ENCODE results near the gene ABCA1.

Gene ABCA1

DNA sequence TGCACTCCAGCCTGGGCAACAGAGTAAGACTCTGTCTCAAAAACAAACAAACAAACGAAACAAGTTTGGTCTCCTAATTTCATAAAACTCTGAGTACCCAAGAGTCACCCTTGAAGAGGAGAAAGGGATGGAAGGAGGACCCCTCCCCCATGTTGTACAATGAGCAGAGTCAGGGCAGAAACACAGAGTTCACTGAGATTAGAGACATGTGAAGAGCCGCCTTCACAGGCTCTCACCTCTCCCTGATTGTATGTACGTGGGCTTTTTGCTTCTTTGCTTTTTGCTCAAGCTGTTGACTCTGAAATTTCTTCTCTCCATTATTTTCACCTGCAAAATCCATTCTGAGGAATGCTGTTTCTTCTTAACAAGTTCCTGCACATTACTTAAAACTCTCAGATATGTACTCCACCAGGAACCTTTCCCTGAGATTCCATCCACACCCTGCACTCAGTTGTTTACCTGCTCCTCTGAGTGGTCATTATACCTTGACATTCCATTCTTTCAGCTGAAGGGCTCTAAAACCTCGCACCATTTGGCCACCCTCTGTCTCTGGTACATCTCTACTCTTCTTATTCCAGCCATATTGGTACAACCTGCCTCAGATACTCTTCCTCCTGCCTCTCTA, 44.4 kb upstream of the ABCA1 start:
- TF ChIP-seq, protein P1, sequence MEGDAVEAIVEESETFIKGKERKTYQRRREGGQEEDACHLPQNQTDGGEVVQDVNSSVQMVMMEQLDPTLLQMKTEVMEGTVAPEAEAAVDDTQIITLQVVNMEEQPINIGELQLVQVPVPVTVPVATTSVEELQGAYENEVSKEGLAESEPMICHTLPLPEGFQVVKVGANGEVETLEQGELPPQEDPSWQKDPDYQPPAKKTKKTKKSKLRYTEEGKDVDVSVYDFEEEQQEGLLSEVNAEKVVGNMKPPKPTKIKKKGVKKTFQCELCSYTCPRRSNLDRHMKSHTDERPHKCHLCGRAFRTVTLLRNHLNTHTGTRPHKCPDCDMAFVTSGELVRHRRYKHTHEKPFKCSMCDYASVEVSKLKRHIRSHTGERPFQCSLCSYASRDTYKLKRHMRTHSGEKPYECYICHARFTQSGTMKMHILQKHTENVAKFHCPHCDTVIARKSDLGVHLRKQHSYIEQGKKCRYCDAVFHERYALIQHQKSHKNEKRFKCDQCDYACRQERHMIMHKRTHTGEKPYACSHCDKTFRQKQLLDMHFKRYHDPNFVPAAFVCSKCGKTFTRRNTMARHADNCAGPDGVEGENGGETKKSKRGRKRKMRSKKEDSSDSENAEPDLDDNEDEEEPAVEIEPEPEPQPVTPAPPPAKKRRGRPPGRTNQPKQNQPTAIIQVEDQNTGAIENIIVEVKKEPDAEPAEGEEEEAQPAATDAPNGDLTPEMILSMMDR (IDR thresholded peaks at IDR 0.05; ENCODE audit: low read depth, low read length): no peak
- Histone ChIP-seq H3K9me3 (ENCODE audit: severe bottlenecking) (no peaks in the 10 kb centered on the region), H3K27ac (no peak overlapping the region), H3K36me3 (no peaks in the 10 kb centered on the region), H3K27me3 (ENCODE audit: insufficient read depth, low read depth, severe bottlenecking) (no peaks in the 10 kb centered on the region), H3K4me3 (ENCODE audit: low read depth, low read length) (no peak overlapping the region)
- DNase-seq: no peak

DNA sequence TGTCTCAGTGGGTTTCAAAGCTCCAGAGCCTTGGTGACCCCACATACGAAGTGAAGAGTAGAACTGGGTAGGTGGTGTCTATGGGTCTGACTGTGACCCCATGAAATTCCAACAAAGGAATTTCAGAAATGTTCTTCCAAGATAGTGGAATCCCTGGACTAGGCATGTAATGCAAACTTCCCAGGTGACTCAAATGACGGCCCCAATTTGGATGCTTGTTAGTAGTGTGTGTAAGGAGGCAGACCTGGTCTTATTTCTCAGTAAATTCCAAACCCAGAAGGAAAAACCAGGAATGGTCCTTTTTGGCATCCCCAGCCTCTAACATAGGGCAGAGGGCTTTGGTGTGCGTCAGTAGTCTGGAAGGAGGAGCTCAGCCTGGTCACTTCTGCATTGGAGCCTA, 43.6 kb upstream of the ABCA1 start:
- H3K27me3 ChIP-seq (ENCODE audit: insufficient read depth, low read depth, severe bottlenecking): no peaks in the 10 kb centered on the region
- H3K27ac ChIP-seq: no peak overlapping the region
- no peaks in the 10 kb centered on the region for H3K36me3 ChIP-seq
- TF ChIP-seq, protein P1 (IDR thresholded peaks at IDR 0.05; ENCODE audit: low read depth, low read length): no peak
- no peaks in the 10 kb centered on the region for H3K9me3 ChIP-seq (ENCODE audit: severe bottlenecking)
- no peak for DNase-seq
- H3K4me3 ChIP-seq (ENCODE audit: low read depth, low read length): no peak overlapping the region

DNA sequence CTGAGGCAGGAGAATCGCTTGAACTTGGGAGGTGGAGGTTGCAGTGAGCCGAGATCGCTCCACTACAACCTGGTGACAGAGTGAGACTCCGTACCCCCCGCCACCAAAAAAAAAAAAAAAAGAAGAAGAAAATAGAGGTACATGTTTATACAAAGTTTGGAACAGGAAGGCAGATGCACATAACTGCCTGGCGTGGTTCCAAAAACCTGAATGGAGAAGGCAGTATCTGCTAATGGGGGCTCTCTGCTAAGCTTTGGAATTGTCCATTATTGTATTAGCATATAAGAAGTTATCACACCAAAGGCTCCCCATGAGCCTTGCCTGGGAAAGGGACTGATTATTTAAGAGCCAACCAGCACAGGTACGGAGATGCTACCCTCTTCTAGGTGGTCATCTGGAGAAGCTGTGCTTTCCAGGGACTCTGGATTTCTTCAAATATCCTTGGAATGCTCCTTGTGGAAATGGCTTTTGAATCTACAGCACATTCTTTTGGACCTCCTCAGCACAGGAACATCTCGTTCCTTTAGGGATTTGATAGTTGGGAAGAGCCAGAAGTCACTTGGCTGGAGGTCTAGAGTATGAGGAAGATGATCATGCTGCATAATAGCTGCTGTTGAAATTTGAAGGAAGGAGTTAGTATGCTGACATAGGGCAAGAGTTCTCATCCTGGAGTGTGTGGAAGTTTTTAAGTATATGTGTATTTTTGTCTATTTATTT, 42.5 kb upstream of the ABCA1 start:
- H3K4me3 ChIP-seq (ENCODE audit: low read depth, low read length): no peak overlapping the region
- no peak for DNase-seq
- no peaks in the 10 kb centered on the region for H3K27me3 ChIP-seq (ENCODE audit: insufficient read depth, low read depth, severe bottlenecking)
- no peaks in the 10 kb centered on the region for H3K9me3 ChIP-seq (ENCODE audit: severe bottlenecking)
- no peak overlapping the region for H3K27ac ChIP-seq
- no peaks in the 10 kb centered on the region for H3K36me3 ChIP-seq
- TF ChIP-seq, protein P1 (IDR thresholded peaks at IDR 0.05; ENCODE audit: low read depth, low read length): no peak

DNA sequence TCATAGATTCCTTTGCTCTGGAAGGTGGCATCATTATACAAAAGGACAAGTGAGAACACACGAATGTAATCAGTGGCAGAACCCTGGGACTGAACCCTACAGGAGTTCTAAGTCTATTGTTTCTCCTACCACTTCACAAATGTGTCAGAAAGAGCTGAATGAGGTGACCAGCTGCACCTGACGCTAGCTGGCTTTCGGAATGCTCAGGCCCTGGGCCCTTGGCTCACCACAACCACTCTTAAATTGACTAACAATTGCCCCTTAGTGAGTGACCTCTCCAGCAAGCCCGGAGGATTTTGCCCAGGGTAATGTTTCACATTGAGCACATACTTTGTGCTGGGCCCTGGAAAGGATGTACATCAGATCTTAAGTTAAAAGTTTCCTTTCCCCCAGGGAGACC, 41.2 kb upstream of the ABCA1 start:
- no peak for DNase-seq
- Histone ChIP-seq H3K9me3 (ENCODE audit: severe bottlenecking) (no peaks in the 10 kb centered on the region), H3K27ac (no peak overlapping the region), H3K27me3 (ENCODE audit: insufficient read depth, low read depth, severe bottlenecking) (no peaks in the 10 kb centered on the region), H3K4me3 (ENCODE audit: low read depth, low read length) (no peak overlapping the region; the same call in 1 of the 2 replicates), H3K36me3 (no peaks in the 10 kb centered on the region)
- TF ChIP-seq, protein P1 (IDR thresholded peaks at IDR 0.05; ENCODE audit: low read depth, low read length): no peak

DNA sequence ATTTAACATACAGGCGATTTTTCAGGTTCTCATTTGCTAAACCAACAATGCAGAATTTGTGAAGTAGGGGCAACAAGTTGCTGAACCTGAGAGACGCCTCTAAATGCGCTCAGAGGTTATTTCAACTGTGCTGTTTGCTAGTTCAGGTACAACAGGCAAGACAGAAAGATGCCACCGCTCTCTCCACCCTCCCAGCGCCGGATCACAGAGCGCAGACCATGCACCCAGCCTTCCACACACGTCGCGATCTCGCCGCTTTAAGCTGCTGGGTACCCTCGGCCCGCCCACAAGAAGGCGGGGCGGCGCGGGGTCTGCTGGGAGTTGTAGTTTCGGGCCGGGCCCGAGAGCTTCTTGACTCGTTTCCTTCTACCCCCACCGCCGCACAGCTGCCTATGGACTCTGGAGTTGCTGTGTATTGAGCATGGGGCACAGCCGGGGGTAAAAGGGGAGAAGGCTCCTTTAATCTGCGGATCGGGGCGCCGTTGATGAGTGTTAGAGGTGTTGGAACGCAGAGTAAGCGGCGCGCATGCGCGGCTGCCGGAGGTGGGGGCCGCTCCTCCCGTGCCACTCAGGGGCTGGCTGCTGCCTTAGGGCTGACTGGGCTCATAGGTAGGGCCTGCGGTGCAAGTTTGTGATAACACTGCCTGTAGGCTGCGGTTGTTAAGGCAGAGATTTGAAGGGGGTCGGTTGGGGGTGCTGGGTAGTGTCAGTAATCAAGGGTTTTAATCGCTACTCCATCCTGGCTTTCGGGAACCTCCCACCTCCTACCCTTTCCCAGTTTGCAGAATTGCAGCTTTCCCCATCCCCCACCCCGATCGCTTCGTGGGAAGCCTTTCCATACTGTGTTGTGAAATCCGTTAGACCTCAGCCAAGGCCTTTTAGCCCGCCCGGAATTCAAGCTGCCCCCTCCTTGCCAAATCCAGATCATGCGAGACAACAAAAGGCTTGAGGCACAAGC, 40.3 kb upstream of the ABCA1 start:
- H3K9me3 ChIP-seq (ENCODE audit: severe bottlenecking): no peaks in the 10 kb centered on the region
- TF ChIP-seq, protein P1 (IDR thresholded peaks at IDR 0.05; ENCODE audit: low read depth, low read length): no peak
- H3K36me3 ChIP-seq: no peaks in the 10 kb centered on the region
- H3K4me3 ChIP-seq (ENCODE audit: low read depth, low read length): peak overlapping the region; percentile 75
- peak; percentile 94 for DNase-seq
- H3K27ac ChIP-seq: peak overlapping the region; percentile 93
- H3K27me3 ChIP-seq (ENCODE audit: insufficient read depth, low read depth, severe bottlenecking): no peaks in the 10 kb centered on the region

All from WERI-Rb-1 (cell line).